ENCODE results near the gene SCARB1.
"Not testable (repeated sequence)": the region's sequence is repeated elsewhere in the genome, so short reads cannot be mapped to it uniquely, and the experiment has no call there.

SCARB1 gene

GRCh38 chr12:124883263-124884130, 19.8 kb upstream of the SCARB1 start:
- no peak for DNase-seq

- no peak for DNase-seq
Measured at GRCh38 chr12:124881123-124881522, 17.5 kb upstream of the SCARB1 start.

- DNase-seq: not testable (repeated sequence)
Measured at GRCh38 chr12:124880335-124880734, 16.7 kb upstream of the SCARB1 start.

GRCh38 chr12:124878795-124879516, 15.3 kb upstream of the SCARB1 start:
- no peak for DNase-seq

GRCh38 chr12:124877423-124877822, 13.8 kb upstream of the SCARB1 start:
- no peak for DNase-seq

GRCh38 chr12:124876171-124876570, 12.5 kb upstream of the SCARB1 start:
- DNase-seq: no peak

- no peak for DNase-seq
Measured at GRCh38 chr12:124875803-124876132, 12.1 kb upstream of the SCARB1 start.

- DNase-seq: no peak
Measured at GRCh38 chr12:124874988-124875802, 11.5 kb upstream of the SCARB1 start.

GRCh38 chr12:124874188-124874587, 10.5 kb upstream of the SCARB1 start:
- DNase-seq: no peak

GRCh38 chr12:124872068-124872719, 8.5 kb upstream of the SCARB1 start:
- no peak for DNase-seq

- no peak for DNase-seq
Measured at GRCh38 chr12:124871297-124871696, 7.6 kb upstream of the SCARB1 start.

GRCh38 chr12:124870515-124870914, 6.9 kb upstream of the SCARB1 start:
- DNase-seq: no peak

GRCh38 chr12:124869059-124869665, 5.5 kb upstream of the SCARB1 start:
- DNase-seq: no peak

GRCh38 chr12:124868252-124869058, 4.8 kb upstream of the SCARB1 start:
- no peak for DNase-seq

GRCh38 chr12:124867401-124867930, 3.8 kb upstream of the SCARB1 start:
- DNase-seq: no peak

- DNase-seq: no peak
Measured at GRCh38 chr12:124866883-124867400, 3.3 kb upstream of the SCARB1 start.

GRCh38 chr12:124866195-124866882, 2.7 kb upstream of the SCARB1 start:
- DNase-seq: no peak

GRCh38 chr12:124865728-124866127, 2.1 kb upstream of the SCARB1 start:
- DNase-seq: no peak

GRCh38 chr12:124864326-124864752, 675 bp upstream of the SCARB1 start:
- no peak for DNase-seq

- no peak for DNase-seq
Measured at GRCh38 chr12:124862768-124863415, 772 bp downstream of the SCARB1 start.
